NCI-H2227 (cell line): ENCODE results near the gene MCCC2.
"Not testable (repeated sequence)": the region's sequence is repeated elsewhere in the genome, so short reads cannot be mapped to it uniquely, and the experiment has no call there.

Experiments
- DNase-seq: peaks from one replicate; lab custom pipeline; 2025; ENCODE audit not compliant: unreplicated experiment; lab: John Stamatoyannopoulos, UW

MCCC2 gene

DNA sequence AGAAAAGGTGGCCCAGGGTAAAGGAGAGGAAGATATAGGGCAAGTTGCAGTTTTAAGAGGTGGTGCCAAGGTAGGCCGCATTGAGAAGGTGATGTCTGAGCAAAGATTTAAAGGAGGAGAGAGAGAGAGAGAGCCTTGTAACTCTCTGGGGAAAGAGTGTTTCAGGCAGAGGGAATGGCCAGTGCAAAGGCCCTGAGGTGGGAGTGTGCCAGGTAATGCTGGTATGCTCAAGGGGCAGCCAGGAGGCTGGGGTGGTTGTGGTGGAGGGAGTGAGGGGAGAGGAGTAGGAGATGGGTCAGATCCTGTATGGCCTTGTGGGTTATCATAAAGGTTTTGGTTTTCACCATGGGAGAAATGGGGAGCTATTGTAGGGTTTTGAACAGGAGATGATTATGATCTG is 9.9 kb downstream of the MCCC2 start:
- DNase-seq = no peak

DNA sequence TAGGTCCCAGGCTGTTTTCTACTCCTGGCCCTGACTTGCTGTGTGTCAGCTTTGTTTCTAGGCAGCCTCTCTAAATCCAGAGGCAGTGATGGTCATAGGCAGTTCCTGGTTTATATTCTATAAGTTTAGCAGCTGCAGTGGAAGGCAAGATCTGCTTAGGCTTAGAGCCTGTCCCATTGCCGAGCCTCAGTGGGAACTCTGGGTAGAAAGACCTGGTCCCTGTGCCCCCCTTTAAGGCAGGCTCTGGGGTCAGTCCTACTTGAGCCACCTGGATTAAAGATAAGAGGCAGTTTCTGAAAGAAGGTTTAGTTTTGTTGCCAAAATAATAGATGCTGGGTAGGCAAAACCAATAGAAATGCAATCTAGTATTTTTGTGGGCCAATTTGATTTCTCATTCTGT is 13.6 kb downstream of the MCCC2 start:
- no peak for DNase-seq

DNA sequence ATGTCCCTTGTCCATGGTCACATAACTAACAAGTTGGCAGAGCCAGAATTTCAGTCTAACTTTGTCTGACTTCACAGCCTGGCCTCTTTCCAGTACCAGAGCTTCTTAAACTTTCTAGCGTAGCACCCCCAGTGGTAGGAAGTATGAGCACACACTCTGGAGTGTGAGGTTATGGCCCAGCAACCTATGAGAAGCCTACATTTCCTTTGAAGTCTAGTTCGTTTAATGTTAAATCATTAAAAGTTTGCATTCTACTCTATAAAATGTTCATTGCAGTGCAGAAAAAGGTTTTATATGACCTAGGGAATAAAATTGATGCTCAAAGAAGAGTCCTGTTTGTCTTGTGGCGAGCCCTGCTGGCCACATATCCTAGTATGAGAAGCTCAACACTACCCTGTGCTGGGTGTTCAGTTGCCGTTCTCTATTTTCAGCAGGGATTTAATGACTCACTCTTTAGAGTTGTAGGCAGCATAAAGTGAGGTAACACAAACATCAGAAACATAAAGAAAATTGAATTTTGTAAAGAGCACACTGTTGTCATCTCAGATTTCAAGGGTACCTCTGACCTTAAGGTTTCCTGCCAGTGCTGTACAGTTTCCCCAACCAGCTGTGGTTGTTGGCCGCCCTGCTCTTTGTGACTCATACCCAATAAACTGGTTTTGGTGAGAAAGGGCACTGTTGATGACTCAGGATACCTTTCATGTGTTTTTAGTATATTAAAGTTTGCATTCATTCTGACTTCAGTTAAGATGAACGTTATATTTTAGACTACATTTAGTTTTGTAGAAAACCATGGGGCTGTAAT is 14.3 kb downstream of the MCCC2 start:
- DNase-seq = peak; percentile 30

DNA sequence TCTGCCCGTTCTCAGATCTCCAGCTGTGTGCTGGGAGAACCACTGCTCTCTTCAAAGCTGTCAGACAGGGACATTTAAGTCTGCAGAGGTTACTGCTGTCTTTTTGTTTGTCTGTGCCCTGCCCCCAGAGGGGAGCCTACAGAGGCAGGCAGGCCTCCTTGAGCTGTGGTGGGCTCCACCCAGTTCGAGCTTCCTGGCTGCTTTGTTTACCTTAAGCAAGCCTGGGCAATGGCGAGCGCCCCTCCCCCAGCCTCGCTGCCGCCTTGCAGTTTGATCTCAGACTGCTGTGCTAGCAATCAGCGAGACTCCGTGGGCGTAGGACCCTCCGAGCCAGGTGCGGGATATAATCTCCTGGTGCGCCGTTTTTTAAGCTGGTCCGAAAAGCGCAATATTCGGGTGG is 22.8 kb downstream of the MCCC2 start:
- not testable (repeated sequence) for DNase-seq

DNA sequence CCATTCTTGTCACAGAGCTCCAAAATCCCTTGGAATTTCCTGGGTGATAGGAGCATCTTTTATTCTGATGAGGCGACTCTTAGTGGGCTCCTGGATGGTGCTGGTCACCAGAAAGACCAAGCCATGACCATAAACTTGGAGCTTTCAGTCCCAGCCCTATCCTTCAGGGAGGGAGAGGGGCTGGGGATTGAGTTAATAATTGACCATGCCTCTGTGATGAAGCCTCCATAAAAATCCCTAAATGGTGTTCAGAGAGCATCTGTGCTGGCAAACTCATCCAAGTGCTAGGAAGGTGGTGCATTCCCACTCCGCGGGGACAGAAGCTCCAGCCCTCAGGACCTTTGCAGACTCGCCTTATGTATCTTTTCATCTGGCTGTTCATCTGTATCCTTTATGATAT is 28.7 kb downstream of the MCCC2 start:
- DNase-seq = no peak

DNA sequence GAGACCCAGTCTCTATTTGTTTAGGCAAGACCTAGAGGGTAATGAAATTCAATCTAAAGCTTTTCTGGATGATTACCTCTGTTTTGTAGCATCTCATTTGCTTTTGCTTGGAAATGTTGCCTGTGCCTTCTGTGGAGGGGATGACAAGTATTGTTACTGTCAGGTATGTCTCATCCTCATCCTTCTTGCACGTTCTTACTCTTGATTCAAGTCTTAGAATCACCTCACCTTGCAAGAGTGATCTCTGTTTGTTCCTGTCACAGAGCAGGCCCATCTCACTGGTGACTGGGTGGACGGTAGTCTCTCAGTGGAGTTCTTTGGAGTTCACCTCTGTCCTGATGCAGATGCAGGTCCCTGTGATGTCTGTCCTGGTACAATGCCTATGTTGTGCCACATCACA is 33.5 kb downstream of the MCCC2 start:
- DNase-seq = no peak

DNA sequence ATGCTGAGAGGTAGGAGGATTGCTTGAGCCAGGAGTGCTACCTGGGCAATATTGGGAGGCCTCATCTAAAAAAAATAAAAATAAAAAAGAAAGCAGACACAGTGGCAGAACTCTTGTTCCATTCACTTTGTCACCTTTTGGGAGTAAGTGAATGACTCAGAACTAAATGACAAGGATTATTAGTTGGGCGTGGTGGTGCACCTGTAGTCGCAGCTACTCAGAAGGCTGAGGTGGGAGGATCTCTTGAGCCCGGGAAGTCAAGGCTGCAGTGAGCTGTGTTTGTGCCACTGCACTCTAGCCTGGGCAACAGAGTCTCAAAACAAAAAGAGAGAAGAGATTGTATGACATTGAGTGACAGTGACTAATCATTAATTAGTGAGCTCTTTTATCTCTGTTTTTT is 34.1 kb downstream of the MCCC2 start:
- DNase-seq = no peak

DNA sequence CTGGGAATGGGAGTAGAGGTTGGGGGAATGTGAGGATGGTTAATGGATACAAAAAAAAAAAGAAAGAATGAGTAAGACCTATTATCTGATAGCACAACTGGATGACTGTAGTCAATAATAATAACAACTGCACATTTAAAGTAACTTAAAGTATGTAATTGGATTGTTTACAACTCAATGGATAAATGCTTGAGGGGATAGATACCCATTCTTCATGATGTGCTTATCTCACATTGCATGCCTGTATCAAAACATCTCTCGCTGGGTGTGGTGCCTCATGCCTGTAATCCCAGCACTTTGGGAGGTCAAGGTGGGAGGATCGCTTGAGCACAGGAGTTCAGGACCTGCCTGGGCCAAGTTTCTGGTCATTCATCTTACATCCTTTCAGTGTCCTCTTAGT is 34.6 kb downstream of the MCCC2 start:
- no peak for DNase-seq

DNA sequence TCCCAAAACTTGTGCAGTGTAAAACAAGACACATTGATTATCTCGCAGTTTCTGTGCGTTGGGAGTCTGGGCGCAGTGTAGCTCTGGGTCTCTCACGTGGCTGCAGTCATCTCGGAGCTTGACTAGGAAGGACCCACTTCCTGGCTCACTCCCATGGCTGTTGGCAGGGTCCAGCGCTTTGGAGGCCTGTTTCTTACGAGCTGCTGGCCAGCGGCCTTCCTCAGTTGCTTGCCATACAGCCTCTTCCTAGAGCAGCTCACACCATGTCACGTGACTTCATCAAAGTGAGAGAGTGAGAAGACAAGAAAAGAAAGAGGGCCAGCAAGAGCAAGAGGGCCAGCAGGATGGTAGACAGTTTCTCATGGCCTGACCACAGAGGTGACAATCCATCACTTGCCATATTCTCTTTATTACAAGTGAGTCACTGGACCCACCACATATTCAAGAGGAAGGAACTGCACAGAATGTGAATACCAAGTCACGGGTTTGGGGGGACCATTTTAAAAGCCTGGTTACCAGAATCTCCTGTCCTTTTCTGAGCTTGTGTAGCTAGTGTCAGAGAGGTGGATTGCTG is 36.2 kb downstream of the MCCC2 start:
- no peak for DNase-seq

DNA sequence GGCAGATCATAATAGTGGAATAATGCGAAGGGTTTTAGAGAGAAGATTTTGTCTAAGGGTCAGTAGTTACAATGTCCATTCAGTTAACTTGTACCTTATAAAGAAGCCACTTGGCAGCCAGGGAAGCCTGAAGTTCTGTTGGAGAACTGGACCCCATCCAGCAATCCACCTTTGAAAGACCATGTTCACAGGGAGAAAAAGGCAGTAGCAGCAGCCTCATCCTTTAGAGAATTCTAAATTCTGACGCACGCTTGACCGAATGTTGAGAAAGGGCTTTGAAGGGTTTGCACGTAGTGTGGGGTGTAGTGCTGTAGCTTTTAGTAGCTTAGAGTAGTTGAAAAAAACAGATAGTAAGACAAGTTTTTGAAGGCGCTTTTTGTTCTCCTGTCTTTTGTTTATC is 42.8 kb downstream of the MCCC2 start:
- DNase-seq = no peak

DNA sequence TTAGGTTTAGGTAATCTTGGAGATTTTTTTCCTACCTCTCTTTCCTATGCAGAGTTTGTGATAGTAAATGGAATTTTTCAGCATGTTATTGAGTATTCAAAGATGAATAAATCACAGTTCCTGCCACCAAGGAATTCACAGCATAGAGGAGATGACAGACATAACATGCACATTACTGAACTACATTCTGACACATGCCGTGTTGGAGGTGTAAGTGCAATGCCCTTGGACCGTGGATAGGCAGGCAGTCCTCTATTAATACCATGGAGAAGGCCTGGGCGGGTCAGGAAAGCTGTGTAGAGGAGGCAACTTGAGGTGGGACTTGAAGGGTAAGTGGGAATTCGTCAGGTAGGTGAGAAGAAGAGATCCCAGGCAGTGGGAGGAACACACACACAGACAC is 43.9 kb downstream of the MCCC2 start:
- no peak for DNase-seq

DNA sequence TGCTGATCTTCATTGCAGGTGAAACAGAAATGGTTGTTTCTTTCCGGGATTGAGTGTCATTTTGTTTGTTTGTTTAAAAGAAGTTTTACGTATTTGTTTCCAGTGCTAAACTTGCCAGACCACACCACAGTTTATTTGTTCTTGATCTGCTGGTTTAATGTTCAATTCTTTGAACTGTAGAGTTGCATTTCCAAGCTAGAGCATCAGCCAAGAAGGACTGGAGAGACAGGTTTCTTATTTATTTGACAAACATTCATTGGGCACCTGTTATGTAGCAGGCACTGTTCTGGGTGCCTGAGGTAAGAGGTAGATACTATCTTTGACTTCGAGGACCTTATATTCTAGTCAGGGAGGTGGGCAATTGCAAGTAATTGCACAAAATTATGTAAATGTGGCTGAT is 45.0 kb downstream of the MCCC2 start:
- no peak for DNase-seq

DNA sequence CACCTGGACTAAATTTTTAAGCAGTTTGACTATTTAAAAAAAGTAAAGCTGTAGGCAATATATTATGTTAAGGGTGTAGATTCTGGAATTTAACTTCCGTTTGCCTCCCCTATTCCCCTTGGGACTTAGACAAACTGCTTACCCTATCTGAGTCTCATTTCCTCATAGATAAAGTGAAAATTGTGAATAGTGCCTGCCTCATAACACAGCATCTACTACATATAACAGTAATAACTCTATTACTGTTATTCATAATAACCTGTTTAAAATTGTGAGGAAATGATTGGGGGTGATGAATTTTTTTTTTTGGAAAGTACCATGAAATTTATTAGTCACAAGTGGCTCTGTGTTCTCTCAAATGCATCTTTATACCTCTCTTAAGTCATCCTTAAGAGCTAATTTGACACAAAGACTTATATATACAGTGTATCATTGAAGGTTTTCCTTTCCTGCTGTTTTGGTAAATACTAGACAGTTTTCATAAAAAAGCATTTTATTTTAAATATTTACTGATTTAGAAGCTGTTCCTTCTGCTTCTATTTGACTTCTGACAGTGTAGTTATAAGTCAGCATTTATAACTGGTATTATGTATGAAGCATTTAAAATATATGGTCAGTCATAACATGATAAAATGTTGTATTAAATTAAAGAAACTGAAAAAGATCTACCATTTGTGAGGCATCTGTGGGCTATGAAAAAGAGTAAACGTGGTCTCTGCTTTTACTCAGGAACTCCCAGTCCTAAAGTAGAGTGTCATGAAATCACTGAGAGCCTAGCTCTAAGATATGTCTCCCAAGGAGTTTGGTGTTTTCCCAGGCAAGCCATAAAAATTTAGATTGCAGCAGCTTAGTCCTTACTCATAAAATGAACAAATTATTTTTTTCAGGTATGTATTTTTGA is 46.4 kb downstream of the MCCC2 start:
- DNase-seq = no peak

DNA sequence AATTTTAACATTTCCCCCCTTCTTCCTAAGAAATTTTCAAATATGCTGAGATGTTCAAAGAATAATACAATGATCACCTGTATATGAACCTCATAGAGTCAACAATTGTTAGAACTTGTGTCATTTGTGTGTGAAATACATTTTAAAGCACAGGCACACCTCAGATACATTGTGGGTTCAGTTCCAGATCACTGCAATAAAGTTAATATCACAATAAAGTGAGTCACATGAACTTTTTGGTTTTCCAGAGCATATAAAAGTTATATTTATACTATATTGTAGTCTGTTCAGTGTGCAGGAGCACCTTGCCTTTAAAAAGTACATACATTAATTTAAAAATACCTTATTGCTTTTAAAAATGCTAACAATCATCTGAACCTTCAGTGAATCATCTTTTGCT is 50.0 kb downstream of the MCCC2 start:
- no peak for DNase-seq

DNA sequence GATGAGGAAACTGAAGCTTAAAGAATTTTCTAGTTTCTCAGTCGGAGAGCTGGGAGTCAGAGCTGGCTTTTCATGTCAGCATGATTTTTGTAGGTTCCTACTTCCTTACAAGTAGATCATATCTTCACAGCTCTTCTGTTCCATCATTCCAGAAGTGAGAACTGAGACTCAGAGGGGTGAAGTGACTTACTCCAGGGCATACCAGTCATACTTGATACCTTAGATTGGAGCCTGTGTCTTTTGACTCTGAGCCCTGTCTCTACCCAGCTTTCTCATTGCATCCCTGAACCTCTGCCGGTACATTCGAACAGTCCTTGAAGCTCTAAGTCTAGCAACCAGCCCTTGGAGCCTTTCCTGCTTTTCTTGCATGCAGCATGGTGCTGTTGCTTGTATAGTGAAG is 53.3 kb downstream of the MCCC2 start:
- no peak for DNase-seq

DNA sequence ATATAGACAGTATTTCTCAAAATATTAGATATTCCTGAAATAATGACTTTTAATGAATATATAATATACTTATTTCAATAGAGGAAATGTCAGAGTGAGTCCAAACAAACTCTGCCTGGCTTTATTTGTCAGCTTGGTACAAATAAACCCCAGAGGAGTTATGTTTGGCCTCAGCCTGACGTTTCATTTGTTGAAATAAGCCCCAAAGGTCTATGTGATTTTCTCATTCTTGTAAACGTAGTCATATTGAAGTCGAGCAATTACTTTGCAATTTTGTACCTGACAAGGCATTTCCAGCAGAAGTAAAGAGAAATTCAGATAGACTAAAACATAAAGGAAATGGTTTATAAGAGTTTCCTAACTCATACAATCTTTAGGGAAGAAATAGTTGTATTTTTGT is 57.9 kb downstream of the MCCC2 start:
- no peak for DNase-seq

DNA sequence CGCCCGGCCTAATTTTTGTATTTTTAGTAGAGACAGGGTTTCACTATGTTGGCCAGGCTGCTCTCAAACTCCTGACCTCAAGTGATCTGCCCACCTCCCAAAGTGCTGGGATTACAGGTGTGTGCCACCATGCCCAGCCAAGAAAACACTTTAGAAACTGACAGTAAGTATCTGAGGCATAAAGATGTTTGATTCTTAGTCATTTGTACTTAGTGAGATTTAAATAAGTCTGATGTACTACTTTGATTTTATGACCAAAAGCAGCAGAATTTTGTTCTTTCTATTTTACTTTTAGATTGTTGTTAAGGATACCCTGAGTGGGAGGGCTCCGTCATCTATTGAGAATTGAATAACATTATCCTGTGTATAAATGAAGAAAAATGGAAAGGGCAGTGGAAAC is 63.8 kb downstream of the MCCC2 start:
- not testable (repeated sequence) for DNase-seq

DNA sequence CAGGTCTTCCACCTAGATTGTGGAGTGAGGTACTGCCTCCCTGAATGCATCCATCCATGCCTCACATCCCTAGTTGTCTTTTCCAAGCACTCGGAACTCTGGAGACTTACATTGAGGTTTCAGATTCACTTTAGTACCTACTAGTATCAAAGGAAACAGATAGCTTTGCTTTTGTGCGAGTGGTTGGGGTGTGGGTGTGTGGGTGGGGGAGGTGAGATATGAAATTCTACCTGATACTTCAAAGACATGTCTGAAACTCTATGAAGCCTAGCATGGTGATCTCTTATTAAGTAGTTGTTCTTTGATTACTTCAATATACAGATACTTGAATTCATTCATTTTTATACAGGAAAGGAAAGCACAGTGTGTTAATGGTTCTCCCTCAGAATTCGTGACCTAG is 64.4 kb downstream of the MCCC2 start:
- no peak for DNase-seq

DNA sequence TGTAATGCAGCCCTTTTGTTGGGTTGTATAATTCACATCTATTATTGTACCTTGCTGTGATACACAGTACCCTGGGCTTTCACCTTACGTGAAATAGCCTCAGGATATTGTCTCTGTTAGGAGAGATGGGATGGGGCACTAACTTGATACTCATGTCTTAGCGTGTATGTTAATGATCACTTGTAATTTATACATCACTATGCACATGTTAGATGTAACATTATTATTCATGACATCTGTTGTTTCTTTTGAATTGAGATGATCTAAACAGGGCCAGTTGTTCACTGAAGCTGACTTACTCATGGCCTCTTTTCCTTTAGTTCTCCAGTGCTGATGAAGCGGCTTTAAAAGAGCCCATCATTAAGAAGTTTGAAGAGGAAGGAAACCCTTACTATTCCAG is 65.2 kb downstream of the MCCC2 start:
- no peak for DNase-seq

DNA sequence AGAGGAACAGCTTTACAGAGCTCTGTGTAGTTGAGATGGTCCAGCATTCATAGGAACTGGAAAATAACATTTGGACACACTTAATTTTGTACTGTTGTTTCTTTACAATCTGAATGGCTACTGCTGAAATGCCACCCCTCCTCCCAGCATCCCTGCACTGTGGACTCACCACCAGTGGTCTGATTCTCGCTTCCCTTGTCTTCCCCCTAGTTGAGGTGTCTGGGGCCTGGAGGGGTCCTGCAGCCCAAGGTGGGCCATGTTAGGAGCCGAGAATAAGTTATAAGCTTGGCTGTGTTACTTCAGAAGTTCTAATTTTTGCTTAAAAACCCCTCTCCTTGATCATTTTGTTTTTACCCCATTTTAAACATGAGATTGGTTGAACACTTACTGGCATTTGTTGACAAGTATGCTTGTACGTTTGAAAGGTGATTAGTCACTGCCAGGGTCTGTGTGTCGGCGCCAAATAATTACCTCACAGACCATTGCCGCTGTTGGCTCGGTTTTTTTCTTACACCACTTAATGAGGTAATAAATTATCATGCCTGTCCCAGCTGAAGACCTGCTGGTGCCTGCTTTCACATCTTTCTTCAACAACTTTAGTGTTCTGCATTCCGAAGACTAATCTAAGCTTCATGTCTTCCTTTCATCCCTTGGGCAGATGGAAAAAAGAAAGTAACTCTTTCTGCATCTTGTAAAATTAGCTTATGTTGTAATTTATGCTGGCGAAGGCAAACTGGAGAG is 65.8 kb downstream of the MCCC2 start:
- peak; percentile 6 for DNase-seq

DNA sequence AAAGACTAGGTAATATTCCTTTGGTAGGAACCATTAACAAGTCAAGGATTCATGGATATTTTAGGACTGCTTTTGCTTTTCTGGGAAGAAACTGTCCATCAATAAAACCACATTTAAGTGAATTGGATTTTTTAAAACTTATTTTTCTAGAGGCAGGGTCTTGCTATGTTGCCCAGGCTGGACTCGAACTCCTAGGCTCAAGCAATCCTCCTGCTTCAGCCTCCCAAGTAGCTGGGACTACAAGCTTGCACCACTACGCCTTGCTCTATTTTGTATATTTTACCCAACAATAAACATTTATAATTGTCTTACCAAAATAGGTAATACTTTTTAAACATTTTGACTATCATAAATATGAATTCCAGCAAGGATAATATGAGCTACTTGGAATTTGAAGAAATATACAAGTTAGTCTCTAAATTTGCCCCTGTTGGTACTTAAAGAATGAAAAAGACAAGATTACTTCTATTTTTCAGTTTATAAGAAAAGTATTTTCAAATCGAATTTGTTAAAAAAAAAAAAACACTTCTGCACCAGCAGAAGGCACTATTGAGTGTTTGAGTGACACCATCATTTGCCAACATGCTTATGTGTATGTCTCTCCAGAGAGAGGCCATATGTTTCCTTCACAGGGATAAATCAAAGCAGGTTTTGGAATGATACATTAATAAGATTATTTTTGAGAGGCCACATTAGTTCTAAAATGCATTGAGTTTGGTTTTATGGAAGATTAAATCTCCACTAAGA is 71.9 kb downstream of the MCCC2 start:
- DNase-seq = no peak
